HG02884 (cell line): ENCODE data around the gene CPT1B.
A peak's percentile ranks its signal among the peaks of the same experiment; 100 is the strongest.

Experiments used
- ATAC-seq: cut with Tn5 transposase; IDR thresholded peaks from one replicate; pipeline ENCODE4 v1.9.1; 2021; ENCODE audit warnings: mild to moderate bottlenecking, moderate library complexity; ENCODE audit not compliant: unreplicated experiment

CPT1B gene

GRCh38 chr22:50571264-50572175 is 6.7 kb downstream of the CPT1B start:
- no peak for ATAC-seq

DNA sequence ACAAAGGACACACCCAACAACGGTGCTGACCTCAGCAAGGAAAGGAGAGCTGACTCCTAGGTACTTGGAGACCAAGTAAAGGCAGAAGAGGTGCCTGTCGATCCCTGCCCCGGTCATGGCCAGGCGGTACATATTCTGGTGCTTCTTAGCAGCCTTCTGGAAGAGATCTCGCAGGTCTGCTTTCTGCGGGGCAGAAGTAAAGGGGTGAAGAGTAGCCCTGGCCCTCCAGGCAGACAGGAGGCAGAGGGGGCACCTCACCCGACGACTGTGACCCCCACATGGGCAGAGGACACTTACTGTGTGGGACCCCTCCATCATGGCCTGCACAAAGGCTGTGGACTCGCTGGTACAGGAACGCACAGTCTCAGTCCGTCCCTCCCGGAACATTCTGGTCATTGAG is 7.4 kb downstream of the CPT1B start:
- no peak for ATAC-seq

DNA sequence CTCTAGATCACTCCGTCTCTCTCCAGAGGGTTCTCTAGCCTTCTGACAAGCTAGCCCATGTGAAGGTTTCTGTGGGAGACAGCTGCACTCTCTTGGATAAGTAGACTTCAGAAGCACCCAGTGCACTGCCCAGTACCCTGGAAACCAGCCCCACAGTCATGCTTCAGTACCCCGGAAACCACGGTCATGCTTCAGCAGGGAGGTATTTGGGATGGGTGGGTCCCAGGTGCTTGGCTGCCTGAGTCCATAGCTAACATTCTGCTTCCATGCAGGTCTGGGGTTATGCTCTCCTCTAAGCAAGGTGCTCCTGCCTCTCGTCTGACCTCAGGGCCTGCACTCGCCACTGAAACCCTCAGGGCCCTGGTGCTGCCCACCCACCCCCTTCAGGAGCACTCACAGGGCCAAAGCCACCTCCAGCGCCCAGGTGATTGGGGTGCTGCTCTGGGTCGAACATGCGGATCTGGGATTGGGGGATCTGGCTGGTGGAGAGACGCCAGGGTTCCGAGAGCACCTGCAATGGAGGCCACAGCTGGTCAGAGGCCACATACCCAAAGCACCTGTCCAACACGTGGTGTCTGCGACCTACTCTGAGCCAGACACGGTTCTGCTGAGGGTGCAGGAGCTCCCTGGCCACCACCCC is 8.2 kb downstream of the CPT1B start:
- no peak for ATAC-seq

DNA sequence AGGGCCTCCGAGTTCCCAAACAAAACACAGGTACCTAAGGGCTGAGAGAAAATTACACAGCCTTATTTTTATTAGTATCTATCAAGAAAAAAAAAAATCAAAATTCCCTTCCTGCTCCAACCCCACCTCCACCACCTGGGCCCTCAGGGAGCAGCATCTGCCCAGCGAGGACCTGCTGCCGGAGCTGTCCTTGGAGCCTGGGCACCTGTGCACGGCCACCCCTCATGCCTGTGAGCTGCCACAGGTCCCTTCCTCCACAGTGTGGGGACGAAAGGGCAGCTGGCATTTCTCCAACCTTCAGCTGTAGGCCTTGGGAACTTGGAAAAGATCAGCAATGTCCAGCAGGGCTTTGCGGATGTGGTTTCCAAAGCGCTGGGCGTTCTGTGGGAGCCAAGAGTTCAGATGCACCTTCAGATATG is 9.2 kb downstream of the CPT1B start:
- ATAC-seq = no peak

GRCh38 chr22:50568626-50569025 is 9.6 kb downstream of the CPT1B start:
- ATAC-seq = no peak

DNA sequence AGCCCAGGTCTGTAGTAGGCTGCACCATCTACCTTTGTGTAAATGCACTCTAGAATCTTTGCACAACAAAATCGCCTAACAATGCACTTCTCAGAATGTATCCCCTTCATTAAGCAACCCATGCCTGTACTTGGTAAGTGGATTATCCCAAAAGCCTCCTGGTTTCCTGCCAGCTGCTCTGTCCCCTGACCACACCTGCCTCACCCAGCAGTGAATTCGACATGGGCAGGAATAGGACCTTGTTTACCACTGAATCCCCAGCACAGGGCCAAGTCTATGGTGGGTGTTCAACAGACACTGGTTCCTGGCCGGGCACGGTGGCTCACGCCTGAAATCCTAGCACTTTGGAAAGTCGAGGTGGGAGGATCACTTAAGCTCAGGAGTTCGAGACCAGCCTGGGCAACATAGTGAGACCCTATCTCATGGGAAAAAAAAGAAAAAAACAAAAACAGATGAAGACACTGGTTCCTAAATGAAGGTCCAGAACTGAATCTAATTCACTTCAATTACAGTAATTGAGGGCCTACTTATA is 10.4 kb downstream of the CPT1B start:
- no peak for ATAC-seq

- no peak for ATAC-seq
Measured at GRCh38 chr22:50564289-50564688, 13.9 kb downstream of the CPT1B start.

DNA sequence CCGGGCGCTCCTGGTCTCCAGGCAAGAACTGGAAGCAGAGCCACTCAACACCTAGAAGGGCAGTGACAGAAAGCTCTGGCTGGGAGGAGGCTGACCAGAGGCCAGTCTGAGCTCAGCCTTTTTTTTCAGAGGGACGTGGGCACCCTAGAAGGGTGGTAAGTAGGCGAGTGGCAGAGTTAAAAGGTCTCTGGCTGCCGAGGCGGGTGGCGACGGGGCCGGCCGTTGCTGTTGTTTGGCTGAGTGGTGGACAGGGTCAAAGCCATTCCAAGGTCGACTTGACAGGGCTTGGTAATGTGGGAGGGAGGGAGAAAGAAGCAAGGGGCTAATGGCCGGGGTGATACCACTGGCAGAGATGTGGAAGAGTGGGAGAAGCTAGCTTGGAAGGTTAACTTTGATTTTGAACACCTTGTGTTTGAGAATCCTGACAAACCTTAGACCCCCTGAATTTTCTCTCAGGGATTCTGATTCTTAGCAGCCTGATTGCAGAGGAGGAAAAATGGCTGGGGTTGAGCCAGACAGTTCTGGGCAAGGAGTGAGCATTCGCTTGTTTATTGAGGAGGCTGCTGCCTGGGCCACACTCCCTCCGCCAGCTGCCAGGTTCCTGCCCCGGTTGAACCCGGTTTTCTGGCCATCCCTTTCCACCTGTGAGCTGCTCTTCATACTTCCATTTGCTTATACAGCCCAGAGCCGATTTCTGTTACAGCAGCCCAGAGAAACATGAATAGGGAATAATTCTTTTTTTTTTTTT is 14.6 kb downstream of the CPT1B start:
- ATAC-seq = no peak

DNA sequence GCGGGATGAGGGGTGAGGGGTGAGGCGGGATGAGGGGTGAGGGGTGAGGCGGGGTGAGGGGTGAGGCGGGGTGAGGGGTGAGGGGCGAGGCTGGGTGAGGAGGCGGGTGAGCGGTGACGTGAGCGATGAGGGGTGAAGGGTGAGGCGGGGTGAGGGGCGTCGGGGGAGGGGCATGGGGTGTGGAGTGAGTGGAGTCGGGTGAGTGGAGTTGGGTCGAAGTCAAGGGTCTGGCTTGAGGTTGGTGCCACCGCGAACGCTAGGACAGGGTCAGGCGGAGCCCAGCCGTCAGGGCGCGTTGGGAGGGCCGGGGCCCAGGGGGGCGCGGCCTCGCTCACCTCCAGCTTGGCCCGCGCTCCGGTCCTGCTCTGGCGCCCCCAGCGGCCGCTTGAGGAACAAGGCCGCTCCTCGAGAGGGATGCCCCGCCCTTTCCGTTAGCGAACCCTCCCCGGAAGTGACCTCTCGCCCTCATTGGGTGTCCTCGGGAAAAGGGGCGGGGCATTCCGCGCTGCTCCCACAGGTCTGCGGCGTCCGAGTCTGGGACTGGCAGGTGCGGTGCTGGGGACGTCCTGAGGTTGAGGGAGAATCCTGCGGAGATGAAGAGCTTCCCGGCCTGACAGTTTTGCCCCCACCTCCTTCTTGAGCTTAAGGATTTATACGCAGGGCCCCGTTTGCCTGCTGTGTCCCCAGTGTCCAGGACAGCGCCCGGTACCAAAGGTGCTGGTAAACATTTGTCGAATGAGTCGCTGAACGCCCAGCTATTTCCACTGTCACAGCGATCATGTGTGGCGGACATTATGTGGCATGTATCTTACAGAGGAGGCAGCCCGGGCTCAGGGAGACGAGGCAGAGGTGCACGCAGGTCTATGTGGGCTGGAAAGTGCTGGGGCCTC is 15.5 kb downstream of the CPT1B start, which contains the start of gene SYCE3:
TSS of gene SYCE3 (minus strand) at position 397 of the 890 bp plus-strand sequence. CDS start 6,514 bp downstream, outside the sequence.
- peak; percentile 80 for ATAC-seq

DNA sequence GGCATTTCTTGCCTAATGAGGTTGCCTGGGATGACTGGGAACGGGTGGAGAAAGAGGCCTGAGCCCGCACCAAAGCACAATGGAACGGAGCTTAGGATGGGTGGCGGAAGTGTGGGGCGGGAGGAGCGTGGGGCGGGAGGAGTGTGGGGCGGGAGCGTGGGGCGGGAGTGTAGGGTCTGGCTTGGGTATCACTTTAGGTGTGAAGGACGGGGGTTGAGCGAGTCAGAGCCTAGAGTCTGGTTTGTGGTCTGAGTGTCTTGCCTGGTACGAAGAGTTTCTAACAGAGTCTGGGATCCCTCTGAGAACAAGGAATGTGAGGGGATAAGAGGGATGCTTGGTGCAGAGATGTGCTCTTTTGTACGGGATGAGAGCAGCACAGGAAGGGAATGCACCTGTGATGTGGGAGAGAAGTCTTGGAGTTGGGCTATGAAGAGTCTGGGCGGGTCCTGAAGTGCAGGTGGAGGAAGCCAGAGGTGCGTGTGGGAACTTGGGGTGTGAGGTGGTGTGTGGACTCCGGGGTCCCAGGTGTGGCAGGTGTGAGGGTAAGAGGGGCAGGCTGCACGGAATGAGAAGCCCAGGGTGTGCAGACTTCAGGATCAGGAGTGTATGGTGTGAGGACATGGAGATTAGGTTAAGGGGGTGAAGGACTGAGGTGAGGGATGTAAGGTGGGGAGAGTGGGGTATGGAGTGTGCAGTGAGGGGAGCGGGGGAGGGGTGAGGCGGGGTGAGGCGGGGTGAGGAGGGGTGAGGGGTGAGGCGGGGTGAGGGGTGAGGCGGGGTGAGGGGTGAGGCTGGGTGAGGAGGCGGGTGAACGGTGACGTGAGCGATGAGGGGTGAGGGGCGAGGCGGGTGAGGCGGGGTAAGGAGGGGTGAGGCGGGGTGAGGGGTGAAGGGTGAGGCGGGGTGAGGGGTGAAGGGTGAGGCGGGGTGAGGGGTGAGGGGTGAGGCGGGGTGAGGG is 16.5 kb downstream of the CPT1B start:
- no peak for ATAC-seq

DNA sequence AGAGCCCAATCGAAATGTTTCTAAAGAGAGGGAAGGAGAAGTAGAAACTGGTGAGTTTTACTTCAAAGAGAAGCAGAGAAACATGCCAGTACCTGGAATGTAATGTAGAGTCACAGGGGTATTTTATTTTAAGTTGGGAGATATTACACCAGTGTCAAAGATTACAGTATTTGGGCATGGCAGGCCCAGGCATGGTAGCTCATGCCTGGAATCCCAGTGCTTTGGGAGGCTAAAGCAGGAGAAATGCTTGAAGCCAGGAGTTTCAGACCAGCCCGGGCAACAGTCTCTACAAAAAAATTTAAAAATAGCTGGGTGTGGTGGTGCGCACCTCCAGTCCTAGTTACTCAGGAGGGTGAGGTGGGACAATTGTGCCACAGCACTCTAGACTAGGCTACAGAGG is 18.2 kb downstream of the CPT1B start:
- ATAC-seq = no peak

GRCh38 chr22:50556703-50557102 is 21.5 kb downstream of the CPT1B start:
- ATAC-seq = no peak

- no peak for ATAC-seq
Measured at GRCh38 chr22:50553310-50553709, 24.9 kb downstream of the CPT1B start.

GRCh38 chr22:50551160-50551752 is 27.0 kb downstream of the CPT1B start:
- no peak for ATAC-seq

DNA sequence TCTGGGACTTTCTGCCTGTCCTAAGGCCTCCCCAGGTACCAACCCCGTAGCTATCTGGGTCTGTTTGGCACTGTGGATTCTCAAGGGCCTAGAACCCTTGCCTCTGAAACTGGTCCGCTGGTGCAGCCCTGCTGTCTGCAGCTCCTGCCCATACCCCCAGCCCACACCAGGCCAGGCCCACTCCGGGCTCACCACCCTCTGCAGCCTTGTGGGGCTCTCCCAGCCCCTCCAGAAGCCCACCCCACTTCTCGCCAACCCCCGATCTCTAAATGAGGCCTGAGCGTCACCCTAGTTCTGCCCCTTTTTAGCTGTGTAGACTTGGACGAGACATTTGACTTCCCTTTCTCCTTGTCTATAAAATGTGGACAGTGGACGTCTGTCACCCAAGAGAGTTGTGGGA is 27.8 kb downstream of the CPT1B start:
- no peak for ATAC-seq

- no peak for ATAC-seq
Measured at GRCh38 chr22:50548921-50549790, 29.1 kb downstream of the CPT1B start.

- no peak for ATAC-seq
Measured at GRCh38 chr22:50548040-50548920, 29.9 kb downstream of the CPT1B start.
